T-cell (primary cell): ENCODE measurements around the gene LSG1. TPM values are rescaled to one million over a fixed set of nuclear protein-coding genes. Genes with fewer than 3 reads are reported as not detected.

Source experiments
- ATAC-seq, 4 experiments: fragments of 200-7000 bp in 3 of 4; fragments of 150-1000 bp in 1 of 4; cut with Tn5 transposase; replicated peaks in 1 of 4; 1 replicate in 3 of 4; 2 replicates in 1 of 4; pipeline ENCODE4 v1.10.0; 2021; ENCODE audit warnings: moderate library complexity in 3 of 4, mild to moderate bottlenecking in 2 of 4, moderate number of reproducible peaks in 1 of 4
- CTCF ChIA-PET, 2 donors: fragments of 300-600 bp; sonication (Branson Sonifier 250); formaldehyde crosslinking; loops; one replicate each; lab custom pipeline; 2022; ENCODE audit warnings: antibody characterized with exemption in 2 of 2; lab: Charles Lee
- POLR2A ChIA-PET, 2 donors: fragments of 300-600 bp; sonication (Branson Sonifier 250); formaldehyde crosslinking; loops; one replicate each; lab custom pipeline; 2022; ENCODE audit warnings: antibody characterized with exemption in 2 of 2; lab: Charles Lee
- DNase-seq, 35 experiments: peaks; one replicate each; pipeline versions ENCODE4 v3.0.0 to v3.0.0-alpha.2; 2013 to 2023
- H3K27ac ChIP-seq: one replicate; pipeline ENCODE4 v1.5.1; 2013; ENCODE audit warnings: low read length
- H3K27me3 ChIP-seq, 2 experiments: replicated peaks in 1 of 2; 1 replicate in 1 of 2; 2 replicates in 1 of 2; pipeline versions ENCODE4 v1.6.1 to v1.7.0; 2013; ENCODE audit warnings: low read length in 1 of 2, mixed read lengths in 1 of 2; ENCODE audit not compliant: control insufficient read depth in 2 of 2, insufficient read depth in 2 of 2; ENCODE audit errors: extremely low read depth in 1 of 2
- H3K36me3 ChIP-seq, 2 donors: 1 replicate in 1 of 2; 2 replicates in 1 of 2; pipeline versions ENCODE4 v1.6.1 to v1.7.0; 2013; ENCODE audit warnings: low read length in 1 of 2; ENCODE audit not compliant: control insufficient read depth in 2 of 2, insufficient read depth in 1 of 2; ENCODE audit errors: extremely low read depth in 1 of 2
- H3K4me1 ChIP-seq, 2 experiments: 1 replicate in 1 of 2; 2 replicates in 1 of 2; pipeline versions ENCODE4 v1.6.1 to v1.7.0; 2013; ENCODE audit warnings: low read length in 2 of 2, mixed read lengths in 1 of 2; ENCODE audit not compliant: insufficient read depth in 2 of 2, control insufficient read depth in 1 of 2; ENCODE audit errors: extremely low read depth in 1 of 2
- H3K4me3 ChIP-seq, 2 donors: 1 replicate in 1 of 2; 2 replicates in 1 of 2; pipeline versions ENCODE4 v1.5.1 to v1.7.0; 2013; ENCODE audit warnings: mild to moderate bottlenecking in 2 of 2, low read length in 1 of 2, moderate library complexity in 1 of 2; ENCODE audit not compliant: control insufficient read depth in 1 of 2; ENCODE audit errors: extremely low read depth in 1 of 2
- H3K9me3 ChIP-seq: 2 replicates; pipeline ENCODE4 v1.7.0; 2013
- H3K27ac Mint-ChIP-seq, 2 donors: one replicate each; pipeline ENCODE4 v1.8.0; 2020 to 2021; ENCODE audit warnings: mild to moderate bottlenecking in 2 of 2, mixed read lengths in 2 of 2
- H3K27me3 Mint-ChIP-seq, 2 donors: one replicate each; pipeline ENCODE4 v1.8.0; 2021 to 2022; ENCODE audit warnings: mixed read lengths in 2 of 2
- H3K36me3 Mint-ChIP-seq: one replicate; pipeline ENCODE4 v1.8.0; 2021; ENCODE audit warnings: mixed read lengths
- H3K4me1 Mint-ChIP-seq, 3 donors: one replicate each; pipeline ENCODE4 v1.8.0; 2020 to 2022; ENCODE audit warnings: mixed read lengths in 3 of 3, mild to moderate bottlenecking in 1 of 3
- H3K4me3 Mint-ChIP-seq, 3 donors: one replicate each; pipeline ENCODE4 v1.8.0; 2020 to 2022; ENCODE audit warnings: mild to moderate bottlenecking in 3 of 3, mixed read lengths in 3 of 3, moderate library complexity in 3 of 3
- H3K9me3 Mint-ChIP-seq, 3 donors: one replicate each; pipeline ENCODE4 v1.8.0; 2020 to 2022; ENCODE audit warnings: mixed read lengths in 3 of 3
- WGBS: methylation state at CpG from one replicate; pipeline ENCODE4 v1.1.5; 2013; ENCODE audit warnings: missing lambda C conversion rate; ENCODE audit not compliant: insufficient coverage; 5-methylcytosine and 5-hydroxymethylcytosine counted together
- total RNA-seq, 35 experiments: library from RNA in 6 of 35; stranded (reverse) in 6 of 35; fragments of 120-200 nt in 1 of 35; gene quantifications; one replicate each; pipeline versions ENCODE4 v1.2.1 to v1.2.4 and lab custom pipeline; 2013 to 2026

The LSG1 gene
- 10 to 100 TPM; 40.0 to 83.5 (median 49.5) TPM for total RNA-seq
- total RNA-seq (2013) = 79.9 TPM
- total RNA-seq (lab: John Stamatoyannopoulos, UW) = 57.3 to 205 (median 112) reads per million in 29 experiments

DNA sequence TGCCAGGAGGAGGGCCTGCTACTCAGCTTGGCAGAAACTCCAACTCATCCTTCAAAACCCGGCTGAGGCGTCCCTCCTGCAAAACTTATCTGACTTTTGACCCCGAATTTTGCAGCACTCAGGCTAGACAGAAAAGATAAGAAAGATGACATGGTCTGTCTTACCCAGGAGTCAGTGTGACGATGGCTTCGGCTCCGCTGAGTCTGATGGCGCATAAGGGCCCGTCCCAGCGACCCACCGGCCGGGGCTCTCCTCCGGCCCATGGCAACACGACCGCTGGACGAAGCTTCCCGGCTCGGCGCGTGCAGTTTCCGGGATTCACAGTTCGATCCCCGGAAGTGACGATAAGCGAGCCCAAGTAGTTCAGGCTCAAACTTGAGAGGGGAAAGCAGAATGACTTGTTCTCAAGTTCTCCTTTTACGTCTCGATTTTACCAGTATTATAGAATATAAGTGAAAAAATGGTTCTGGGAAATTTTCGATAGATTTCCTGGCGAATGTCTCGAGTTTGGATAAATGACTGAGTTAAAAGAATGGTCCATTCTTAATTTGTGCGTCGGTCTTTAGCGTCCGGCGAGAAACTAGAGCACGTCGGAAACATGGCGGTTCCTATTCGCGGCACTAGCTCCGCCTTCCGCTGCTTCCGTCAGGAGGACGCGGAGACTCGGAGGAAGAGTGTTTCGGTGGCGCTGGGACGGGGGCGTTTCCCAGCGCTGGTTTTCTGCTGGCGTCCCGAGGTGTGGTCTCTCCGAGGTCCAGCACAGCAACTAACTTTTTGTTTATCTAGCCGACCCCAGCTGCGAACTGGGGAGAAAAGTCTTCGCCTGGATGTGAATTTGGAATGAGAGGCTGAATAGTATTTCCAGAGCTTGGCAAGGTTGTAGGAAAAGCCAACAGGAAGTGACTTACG lies at the start of gene LSG1:
Gene LSG1, minus strand, starts transcription at position 292 of the 909 bp plus-strand sequence. Its CDS starts 29 bp downstream, at position 263.
- Histone ChIP-seq H3K27me3 (no peaks in the 10 kb centered on the region), H3K9me3 (no peaks in the 10 kb centered on the region), H3K4me1 (peaks cover 10 to 14% of the 10 kb centered on the region in 2 experiments), H3K36me3 (peaks cover 0 to 24% of the 10 kb centered on the region in 2 donors), H3K4me3 (peak within 1 kb of the TSS; percentile 68 to 95), H3K27ac (peak within 1 kb of the TSS; percentile 90)
- under 1% methylated on average over 44 of the region's 57 CpGs for WGBS
- peaks cover 22% of the 10 kb centered on the region for H3K36me3 Mint-ChIP-seq
- peaks cover 0 to 5% of the 10 kb centered on the region in 2 donors for H3K27me3 Mint-ChIP-seq
- H3K4me1 Mint-ChIP-seq = peaks cover 39 to 45% (median 42%) of the 10 kb centered on the region in 3 donors
- H3K9me3 Mint-ChIP-seq = no peaks in the 10 kb centered on the region
- peak within 1 kb of the TSS; percentile 98 to 99 (median 99) for H3K4me3 Mint-ChIP-seq
- ATAC-seq (peak; percentile 95 to 96 (median 96)), DNase-seq (peak; percentile 77 to 97 (median 87))
- ChIA-PET CTCF (interaction anchor here (0.7 to 4.7 kb wide), 18 partner anchors 8 to 934 kb away, joined by 3 to 46 read pairs (median 6); partner anchors contain the start of genes FAM43A (in 1 of the 2) and XXYLT1 (in 1 of the 2)), POLR2A (interaction anchor here (0.6 to 1.4 kb wide), 11 partner anchors 10 to 869 kb away, joined by 3 to 7 read pairs (median 3); no protein-coding TSS in a partner anchor)
- H3K27ac Mint-ChIP-seq = peak within 1 kb of the TSS; percentile 98 to 99

DNA sequence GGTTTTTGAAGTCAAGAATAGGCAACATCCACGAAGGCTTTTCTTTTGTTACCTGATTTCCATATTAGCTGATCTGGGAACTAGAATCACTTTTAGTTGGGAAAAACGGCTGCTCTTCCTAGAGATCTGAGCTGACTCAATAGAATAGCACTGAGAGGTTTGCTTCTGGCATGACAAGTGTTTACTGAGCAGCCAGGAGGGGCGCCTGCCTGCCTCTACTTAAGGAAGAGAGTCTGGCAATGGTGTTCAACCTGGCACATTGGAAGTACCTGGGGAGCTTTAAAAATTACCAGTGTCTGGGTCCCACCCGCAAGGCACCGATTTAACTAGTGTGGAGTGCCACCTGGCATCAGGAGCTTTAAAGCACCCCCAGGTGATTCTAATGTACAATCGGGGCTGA lies 48.1 kb upstream of the LSG1 start:
- Mint-ChIP-seq H3K4me3 (no peak overlapping the region), H3K4me1 (peaks cover 0 to 7% (median 7%) of the 10 kb centered on the region in 3 donors), H3K36me3 (no peaks in the 10 kb centered on the region), H3K27me3 (no peaks in the 10 kb centered on the region), H3K27ac (no peak overlapping the region), H3K9me3 (no peaks in the 10 kb centered on the region)
- Histone ChIP-seq H3K27me3 (no peaks in the 10 kb centered on the region), H3K4me1 (no peaks in the 10 kb centered on the region), H3K27ac (no peak overlapping the region), H3K4me3 (no peak overlapping the region), H3K9me3 (no peaks in the 10 kb centered on the region), H3K36me3 (no peaks in the 10 kb centered on the region)
- ATAC-seq (no peak), DNase-seq (no peak)
- 79% methylated on average over 5 of the region's 6 CpGs for WGBS
- ChIA-PET CTCF (no interaction called here), POLR2A (no interaction called here)

- POLR2A ChIA-PET = no interaction called here
- Histone ChIP-seq H3K4me3 (no peak overlapping the region), H3K9me3 (no peaks in the 10 kb centered on the region), H3K27ac (no peak overlapping the region), H3K4me1 (no peaks in the 10 kb centered on the region), H3K27me3 (no peaks in the 10 kb centered on the region), H3K36me3 (no peaks in the 10 kb centered on the region)
- WGBS = 100% methylated on average over 1 of the region's 2 CpGs
- no peak overlapping the region for H3K27ac Mint-ChIP-seq
- H3K36me3 Mint-ChIP-seq = no peaks in the 10 kb centered on the region
- CTCF ChIA-PET = no interaction called here
- ATAC-seq = no peak
- no peak for DNase-seq
- H3K4me1 Mint-ChIP-seq = peaks cover 0 to 12% (median 8%) of the 10 kb centered on the region in 3 donors
- H3K4me3 Mint-ChIP-seq = no peak overlapping the region
- no peaks in the 10 kb centered on the region for H3K27me3 Mint-ChIP-seq
- H3K9me3 Mint-ChIP-seq = no peaks in the 10 kb centered on the region
Measured at GRCh38 chr3:194718079-194718478, 46.1 kb upstream of the LSG1 start.

GRCh38 chr3:194715022-194715800 lies 43.2 kb upstream of the LSG1 start:
- Mint-ChIP-seq H3K9me3 (no peaks in the 10 kb centered on the region), H3K4me3 (peak overlapping the region in 2 of 3 donors; percentile 39 to 61), H3K36me3 (no peaks in the 10 kb centered on the region), H3K27ac (peak overlapping the region; percentile 88 to 93), H3K27me3 (no peaks in the 10 kb centered on the region), H3K4me1 (peaks cover 0 to 12% (median 8%) of the 10 kb centered on the region in 3 donors)
- Histone ChIP-seq H3K27ac (peak overlapping the region; percentile 57), H3K27me3 (no peaks in the 10 kb centered on the region), H3K4me3 (no peak overlapping the region), H3K36me3 (no peaks in the 10 kb centered on the region), H3K4me1 (no peaks in the 10 kb centered on the region), H3K9me3 (no peaks in the 10 kb centered on the region)
- ATAC-seq = peak; percentile 32 to 86 (median 49)
- WGBS = 71% methylated on average over 7 of the region's 8 CpGs
- peak in 14 of 35 experiments; percentile 4 to 42 (median 8) for DNase-seq
- ChIA-PET CTCF (interaction anchor here in 1 of 2 donors (1.2 to 1.3 kb wide), 2 partner anchors 27 to 30 kb away, joined by 3 to 4 read pairs; no protein-coding TSS in a partner anchor), POLR2A (interaction anchor here in 1 of 2 donors (1.2 to 2.4 kb wide), 2 partner anchors 27 to 54 kb away, joined by 3 to 19 read pairs; no protein-coding TSS in a partner anchor)

GRCh38 chr3:194714564-194714963 lies 42.6 kb upstream of the LSG1 start:
- Mint-ChIP-seq H3K27me3 (no peaks in the 10 kb centered on the region), H3K36me3 (no peaks in the 10 kb centered on the region), H3K9me3 (no peaks in the 10 kb centered on the region), H3K4me3 (no peak overlapping the region), H3K27ac (no peak overlapping the region), H3K4me1 (peaks cover 0 to 12% (median 8%) of the 10 kb centered on the region in 3 donors)
- Histone ChIP-seq H3K4me1 (no peaks in the 10 kb centered on the region), H3K36me3 (no peaks in the 10 kb centered on the region), H3K27me3 (no peaks in the 10 kb centered on the region), H3K27ac (peak overlapping the region; percentile 57), H3K9me3 (no peaks in the 10 kb centered on the region), H3K4me3 (no peak overlapping the region)
- POLR2A ChIA-PET = interaction anchor here in 1 of 2 donors (2.4 kb wide), 1 partner anchor 27 kb away, joined by 19 read pairs; no protein-coding TSS in a partner anchor
- DNase-seq (no peak), ATAC-seq (no peak)
- WGBS = 88% methylated on average over 4 of the region's 6 CpGs
- CTCF ChIA-PET = no interaction called here

DNA sequence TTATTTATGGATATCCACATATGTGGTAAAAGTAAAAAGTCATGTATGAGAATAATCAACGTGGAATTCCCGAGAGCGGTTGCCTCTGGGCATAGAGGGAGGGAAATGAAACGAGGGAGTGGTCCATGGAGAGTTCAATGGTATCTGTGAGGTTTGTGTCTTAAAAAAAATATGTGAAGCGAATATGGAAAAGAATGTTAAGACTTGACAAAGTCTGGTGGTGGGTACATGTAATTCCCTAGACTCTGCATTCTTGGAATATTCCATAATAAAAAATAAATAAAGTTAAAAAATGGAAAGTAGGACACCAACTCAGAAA lies 42.1 kb upstream of the LSG1 start:
- Mint-ChIP-seq H3K4me3 (no peak overlapping the region), H3K27ac (no peak overlapping the region), H3K36me3 (no peaks in the 10 kb centered on the region), H3K9me3 (no peaks in the 10 kb centered on the region), H3K27me3 (no peaks in the 10 kb centered on the region), H3K4me1 (peaks cover 0 to 12% (median 8%) of the 10 kb centered on the region in 3 donors)
- no peaks in the 10 kb centered on the region for H3K27me3 ChIP-seq
- CTCF ChIA-PET = no interaction called here
- DNase-seq (no peak), ATAC-seq (no peak)
- H3K36me3 ChIP-seq = no peaks in the 10 kb centered on the region
- POLR2A ChIA-PET = no interaction called here
- WGBS = 92% methylated on average over 4 of the region's 5 CpGs
- H3K9me3 ChIP-seq = no peaks in the 10 kb centered on the region
- H3K4me1 ChIP-seq = no peaks in the 10 kb centered on the region
- no peak overlapping the region for H3K27ac ChIP-seq
- H3K4me3 ChIP-seq = no peak overlapping the region
